ENCODE measurements around the gene MEST.
A peak's percentile ranks its signal among the peaks of the same experiment; 100 is the strongest.

The MEST gene

GRCh38 chr7:130494431-130494858 is 2.6 kb downstream of the MEST start:
- no peak overlapping the region for H2BK120ac ChIP-seq (ENCODE audit: low read depth, low read length)

GRCh38 chr7:130500463-130500862 is 8.6 kb downstream of the MEST start:
- H3K4me2 ChIP-seq (ENCODE audit: low read length, poor library complexity, severe bottlenecking): no peak overlapping the region
- peaks cover 2% of the 10 kb centered on the region for H3K79me1 ChIP-seq (replicated peaks; ENCODE audit: low read length, poor library complexity, severe bottlenecking)
- H3K9me3 ChIP-seq (ENCODE audit: control insufficient read depth, low read length): no peaks in the 10 kb centered on the region
- H3K4me1 ChIP-seq (ENCODE audit: control insufficient read depth, insufficient read depth, low read depth, low read length): peaks cover 5% of the 10 kb centered on the region
- H2BK120ac ChIP-seq (ENCODE audit: low read depth, low read length): no peak overlapping the region
- H3K27ac ChIP-seq (ENCODE audit: low read length, poor library complexity, severe bottlenecking): no peak overlapping the region
- no peak overlapping the region for H2AK5ac ChIP-seq (ENCODE audit: low read length, severe bottlenecking)
- H4K8ac ChIP-seq (ENCODE audit: low read length): no peak overlapping the region
- WGBS: 96% methylated on average over 8 of the region's 8 CpGs
- DNase-seq: no peak
- no peak overlapping the region for H3K9ac ChIP-seq (ENCODE audit: low read length)
- H4K91ac ChIP-seq (ENCODE audit: low read length): no peak overlapping the region
- peaks cover 22 to 56% of the 10 kb centered on the region in 2 experiments for H3K36me3 ChIP-seq (ENCODE audit: control insufficient read depth in 1 of 2, insufficient read depth in 2 of 2, low read depth in 1 of 2, low read length in 2 of 2)
- H2BK15ac ChIP-seq (ENCODE audit: low read depth, poor library complexity, severe bottlenecking): no peak overlapping the region
- no peaks in the 10 kb centered on the region for H3K27me3 ChIP-seq (ENCODE audit: control insufficient read depth in 1 of 2, insufficient read depth in 1 of 2, low read length in 2 of 2)
- no peak overlapping the region for H2AFZ ChIP-seq (ENCODE audit: low read depth, low read length)
- H3K23ac ChIP-seq (ENCODE audit: low read length in 2 of 2): no peak overlapping the region
- no peak overlapping the region for H2BK5ac ChIP-seq (ENCODE audit: low read depth, low read length, poor library complexity, severe bottlenecking)
- H3K4me3 ChIP-seq (ENCODE audit: insufficient read depth in 1 of 2, low read depth in 1 of 2, low read length in 2 of 2): no peak overlapping the region
- peak overlapping the region in 1 of 2 experiments; percentile 24 for H2BK12ac ChIP-seq (ENCODE audit: low read length in 2 of 2)
- H3K4ac ChIP-seq (ENCODE audit: low read depth in 1 of 2, low read length in 2 of 2): no peak overlapping the region
- no peak overlapping the region for H3K18ac ChIP-seq (ENCODE audit: low read depth in 1 of 2, low read length in 2 of 2)
- no peak overlapping the region for H3K14ac ChIP-seq (ENCODE audit: low read length in 2 of 2)

More at GRCh38 chr7:130494431-130494858, 2.6 kb downstream of the MEST start:
- Histone ChIP-seq H3K79me1 (replicated peaks; ENCODE audit: low read length, poor library complexity, severe bottlenecking) (no peaks in the 10 kb centered on the region), H3K9ac (ENCODE audit: low read length) (no peak overlapping the region), H3K14ac (ENCODE audit: low read length in 2 of 2) (no peak overlapping the region), H3K27ac (ENCODE audit: low read length, poor library complexity, severe bottlenecking) (peak overlapping the region; percentile 30), H4K8ac (ENCODE audit: low read length) (no peak overlapping the region), H3K4ac (ENCODE audit: low read depth in 1 of 2, low read length in 2 of 2) (no peak overlapping the region), H2BK12ac (ENCODE audit: low read length in 2 of 2) (no peak overlapping the region), H3K23ac (ENCODE audit: low read length in 2 of 2) (no peak overlapping the region), H2AFZ (ENCODE audit: low read depth, low read length) (no peak overlapping the region), H4K91ac (ENCODE audit: low read length) (no peak overlapping the region), H2BK5ac (ENCODE audit: low read depth, low read length, poor library complexity, severe bottlenecking) (no peak overlapping the region), H2BK15ac (ENCODE audit: low read depth, poor library complexity, severe bottlenecking) (no peak overlapping the region), H3K36me3 (ENCODE audit: control insufficient read depth in 1 of 2, insufficient read depth in 2 of 2, low read depth in 1 of 2, low read length in 2 of 2) (peaks cover 13 to 18% of the 10 kb centered on the region in 2 experiments), H3K9me3 (ENCODE audit: control insufficient read depth, low read length) (no peaks in the 10 kb centered on the region), H3K27me3 (ENCODE audit: control insufficient read depth in 1 of 2, insufficient read depth in 1 of 2, low read length in 2 of 2) (peaks cover 0 to under 1% of the 10 kb centered on the region in 2 experiments), H3K4me2 (ENCODE audit: low read length, poor library complexity, severe bottlenecking) (peak overlapping the region; percentile 32), H2AK5ac (ENCODE audit: low read length, severe bottlenecking) (no peak overlapping the region), H3K4me1 (ENCODE audit: control insufficient read depth, insufficient read depth, low read depth, low read length) (peaks cover 10% of the 10 kb centered on the region), H3K18ac (ENCODE audit: low read depth in 1 of 2, low read length in 2 of 2) (no peak overlapping the region), H3K4me3 (ENCODE audit: insufficient read depth in 1 of 2, low read depth in 1 of 2, low read length in 2 of 2) (peak overlapping the region in 1 of 2 experiments; percentile 79)
- DNase-seq: peak; percentile 22
- WGBS: no CpG with 5 or more reads among the region's 2 CpGs

- no peak overlapping the region for H2BK12ac ChIP-seq (ENCODE audit: low read length in 2 of 2)
- no peak overlapping the region for H3K14ac ChIP-seq (ENCODE audit: low read length in 2 of 2)
- WGBS: 100% methylated on average over 1 of the region's 2 CpGs
- DNase-seq: no peak
- no peak overlapping the region for H3K4ac ChIP-seq (ENCODE audit: low read depth in 1 of 2, low read length in 2 of 2)
- peaks cover 2% of the 10 kb centered on the region for H3K79me1 ChIP-seq (replicated peaks; ENCODE audit: low read length, poor library complexity, severe bottlenecking)
- H3K27ac ChIP-seq (ENCODE audit: low read length, poor library complexity, severe bottlenecking): peak overlapping the region; percentile 14
- no peak overlapping the region for H3K9ac ChIP-seq (ENCODE audit: low read length)
- no peak overlapping the region for H2AFZ ChIP-seq (ENCODE audit: low read depth, low read length)
- no peak overlapping the region for H2BK5ac ChIP-seq (ENCODE audit: low read depth, low read length, poor library complexity, severe bottlenecking)
- no peak overlapping the region for H3K4me3 ChIP-seq (ENCODE audit: insufficient read depth in 1 of 2, low read depth in 1 of 2, low read length in 2 of 2)
- no peak overlapping the region for H2BK120ac ChIP-seq (ENCODE audit: low read depth, low read length)
- H3K18ac ChIP-seq (ENCODE audit: low read depth in 1 of 2, low read length in 2 of 2): no peak overlapping the region
- peaks cover 5% of the 10 kb centered on the region for H3K4me1 ChIP-seq (ENCODE audit: control insufficient read depth, insufficient read depth, low read depth, low read length)
- no peak overlapping the region for H3K23ac ChIP-seq (ENCODE audit: low read length in 2 of 2)
- H4K91ac ChIP-seq (ENCODE audit: low read length): no peak overlapping the region
- H3K4me2 ChIP-seq (ENCODE audit: low read length, poor library complexity, severe bottlenecking): no peak overlapping the region
- H3K36me3 ChIP-seq (ENCODE audit: control insufficient read depth in 1 of 2, insufficient read depth in 2 of 2, low read depth in 1 of 2, low read length in 2 of 2): peaks cover 22 to 56% of the 10 kb centered on the region in 2 experiments
- H2AK5ac ChIP-seq (ENCODE audit: low read length, severe bottlenecking): peak overlapping the region; percentile 10
- H3K27me3 ChIP-seq (ENCODE audit: control insufficient read depth in 1 of 2, insufficient read depth in 1 of 2, low read length in 2 of 2): no peaks in the 10 kb centered on the region
- no peaks in the 10 kb centered on the region for H3K9me3 ChIP-seq (ENCODE audit: control insufficient read depth, low read length)
- H2BK15ac ChIP-seq (ENCODE audit: low read depth, poor library complexity, severe bottlenecking): no peak overlapping the region
- H4K8ac ChIP-seq (ENCODE audit: low read length): no peak overlapping the region
Observed at GRCh38 chr7:130500910-130501309, 9.0 kb downstream of the MEST start.

GRCh38 chr7:130505753-130506152 is 13.9 kb downstream of the MEST start:
- H3K27me3 ChIP-seq (ENCODE audit: control insufficient read depth in 1 of 2, insufficient read depth in 1 of 2, low read length in 2 of 2): no peaks in the 10 kb centered on the region
- H3K36me3 ChIP-seq (ENCODE audit: control insufficient read depth in 1 of 2, insufficient read depth in 2 of 2, low read depth in 1 of 2, low read length in 2 of 2): peaks cover 17 to 63% of the 10 kb centered on the region in 2 experiments
- peak; percentile 24 for DNase-seq
- H3K9me3 ChIP-seq (ENCODE audit: control insufficient read depth, low read length): no peaks in the 10 kb centered on the region
- no peak overlapping the region for H3K4ac ChIP-seq (ENCODE audit: low read depth in 1 of 2, low read length in 2 of 2)
- H4K8ac ChIP-seq (ENCODE audit: low read length): no peak overlapping the region
- no peak overlapping the region for H3K18ac ChIP-seq (ENCODE audit: low read depth in 1 of 2, low read length in 2 of 2)
- no peak overlapping the region for H2AFZ ChIP-seq (ENCODE audit: low read depth, low read length)
- H4K91ac ChIP-seq (ENCODE audit: low read length): no peak overlapping the region
- no peak overlapping the region for H3K9ac ChIP-seq (ENCODE audit: low read length)
- H2BK5ac ChIP-seq (ENCODE audit: low read depth, low read length, poor library complexity, severe bottlenecking): no peak overlapping the region
- no peak overlapping the region for H2BK120ac ChIP-seq (ENCODE audit: low read depth, low read length)
- H2AK5ac ChIP-seq (ENCODE audit: low read length, severe bottlenecking): no peak overlapping the region
- no peak overlapping the region for H2BK12ac ChIP-seq (ENCODE audit: low read length in 2 of 2)
- no peak overlapping the region for H3K4me2 ChIP-seq (ENCODE audit: low read length, poor library complexity, severe bottlenecking)
- H3K27ac ChIP-seq (ENCODE audit: low read length, poor library complexity, severe bottlenecking): no peak overlapping the region
- H3K14ac ChIP-seq (ENCODE audit: low read length in 2 of 2): no peak overlapping the region
- no peak overlapping the region for H2BK15ac ChIP-seq (ENCODE audit: low read depth, poor library complexity, severe bottlenecking)
- no peak overlapping the region for H3K4me3 ChIP-seq (ENCODE audit: insufficient read depth in 1 of 2, low read depth in 1 of 2, low read length in 2 of 2)
- H3K4me1 ChIP-seq (ENCODE audit: control insufficient read depth, insufficient read depth, low read depth, low read length): peaks cover 2% of the 10 kb centered on the region
- peaks cover 3% of the 10 kb centered on the region for H3K79me1 ChIP-seq (replicated peaks; ENCODE audit: low read length, poor library complexity, severe bottlenecking)
- H3K23ac ChIP-seq (ENCODE audit: low read length in 2 of 2): no peak overlapping the region
